Stimulated activated memory B cell treated with anti-CD40 and anti-IgM and Interleukin-4, amounts not matched to agents 10 μg/mL and 1 μg/mL and 100 μg/mL, for 72 hours (primary cell): Measurements from ENCODE around the gene P2RX6.
"Not testable (repeated sequence)": the region's sequence is repeated elsewhere in the genome, so short reads cannot be mapped to it uniquely, and the experiment has no call there.

Source experiments
- ATAC-seq: fragments of 150-1000 bp; cut with Tn5 transposase; 2 replicates; pipeline ENCODE4 v1.10.0; 2021
- H3K27ac Mint-ChIP-seq: one replicate; pipeline ENCODE4 v1.8.0; 2022; ENCODE audit warnings: mild to moderate bottlenecking, mixed read lengths
- H3K27me3 Mint-ChIP-seq: one replicate; pipeline ENCODE4 v1.8.0; 2022; ENCODE audit warnings: mixed read lengths
- H3K36me3 Mint-ChIP-seq: one replicate; pipeline ENCODE4 v1.8.0; 2022; ENCODE audit warnings: mixed read lengths
- H3K4me1 Mint-ChIP-seq: one replicate; pipeline ENCODE4 v1.8.0; 2022; ENCODE audit warnings: mixed read lengths
- H3K4me3 Mint-ChIP-seq: one replicate; pipeline ENCODE4 v1.8.0; 2022; ENCODE audit warnings: mild to moderate bottlenecking, moderate library complexity, mixed read lengths
- H3K9me3 Mint-ChIP-seq: one replicate; pipeline ENCODE4 v1.8.0; 2022; ENCODE audit warnings: mixed read lengths

P2RX6 gene

DNA sequence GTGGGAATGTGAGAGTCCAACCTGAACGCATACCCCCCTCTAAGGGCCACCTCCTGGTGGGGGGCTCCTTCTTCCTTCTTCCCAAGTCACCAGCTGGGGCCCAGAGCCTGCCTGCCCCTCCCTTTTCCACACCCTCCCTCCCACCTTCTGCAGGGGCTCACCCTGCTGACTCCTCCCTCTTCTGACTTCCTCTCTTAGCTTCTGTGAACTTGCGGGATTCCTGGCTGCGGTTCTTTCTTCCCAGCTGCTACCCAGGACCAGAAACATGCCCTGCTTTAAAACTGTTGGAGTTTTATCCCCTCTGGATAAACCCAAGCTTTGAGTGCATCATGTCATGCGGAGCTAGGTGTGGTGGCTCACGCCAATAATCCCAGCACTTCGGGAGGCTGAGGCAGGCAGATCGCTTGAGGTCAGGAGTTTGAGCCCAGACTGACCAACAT is 40.9 kb downstream of the P2RX6 start:
- no peak for ATAC-seq
- Mint-ChIP-seq H3K36me3 (no peaks in the 10 kb centered on the region), H3K27ac (no peak overlapping the region), H3K9me3 (no peaks in the 10 kb centered on the region), H3K4me3 (no peak overlapping the region), H3K27me3 (peaks cover 54% of the 10 kb centered on the region), H3K4me1 (peaks cover 16% of the 10 kb centered on the region)

DNA sequence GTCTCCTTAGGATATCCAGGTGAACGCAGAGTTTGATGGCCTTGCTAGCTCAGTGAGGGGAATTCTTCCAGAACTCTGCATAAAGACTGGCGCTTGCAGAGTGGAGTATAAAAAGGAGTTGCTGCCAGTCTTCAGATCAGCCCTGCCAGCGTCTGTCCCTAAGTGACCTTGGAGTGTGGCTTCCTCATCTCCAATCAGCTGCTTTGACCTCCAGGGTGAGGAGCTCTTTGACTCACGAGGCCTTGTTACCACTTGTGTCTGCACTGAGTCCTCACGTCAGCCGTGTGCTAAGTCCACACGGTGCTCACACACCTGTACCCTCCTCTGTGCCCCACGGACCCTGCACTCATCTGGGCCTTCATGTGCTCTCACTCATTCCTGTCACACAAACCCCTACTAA is 45.4 kb downstream of the P2RX6 start:
- H3K4me3 Mint-ChIP-seq, H3K36me3 Mint-ChIP-seq, H3K9me3 Mint-ChIP-seq, H3K27ac Mint-ChIP-seq, ATAC-seq: not testable (repeated sequence)
- peaks cover 12% of the 10 kb centered on the region for H3K4me1 Mint-ChIP-seq
- peaks cover 18% of the 10 kb centered on the region for H3K27me3 Mint-ChIP-seq

DNA sequence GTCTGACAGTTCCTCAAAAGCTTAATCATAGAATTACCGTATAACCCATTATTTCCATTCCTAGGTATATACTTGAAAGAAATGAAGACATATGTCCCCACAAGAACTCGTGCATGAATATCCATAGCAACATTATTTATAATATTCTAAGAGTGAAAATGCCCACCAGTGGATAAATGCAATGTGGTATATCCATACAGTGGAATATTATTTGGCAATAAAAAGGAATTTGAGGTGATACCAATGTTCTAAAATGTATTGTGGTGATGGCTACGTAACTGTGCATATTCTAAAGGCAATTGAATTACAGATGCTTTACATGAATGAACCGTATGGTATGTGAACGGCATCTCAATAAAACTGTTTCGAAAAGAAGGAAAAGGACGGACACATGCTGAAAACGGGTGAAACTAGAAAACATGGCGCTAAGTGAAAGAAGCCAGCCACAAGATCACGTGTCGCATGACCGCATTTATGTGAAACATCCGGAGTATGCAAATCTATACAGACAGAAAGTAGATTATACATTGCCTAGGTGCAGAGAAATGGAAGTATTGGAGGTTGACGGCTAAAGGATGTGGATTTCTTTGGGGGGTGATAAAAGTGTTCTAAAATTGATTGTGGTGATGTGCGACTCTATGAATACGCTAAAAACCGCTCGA is 46.8 kb downstream of the P2RX6 start:
- H3K27ac Mint-ChIP-seq, H3K27me3 Mint-ChIP-seq, H3K4me3 Mint-ChIP-seq, H3K9me3 Mint-ChIP-seq, H3K4me1 Mint-ChIP-seq, ATAC-seq, H3K36me3 Mint-ChIP-seq: not testable (repeated sequence)

DNA sequence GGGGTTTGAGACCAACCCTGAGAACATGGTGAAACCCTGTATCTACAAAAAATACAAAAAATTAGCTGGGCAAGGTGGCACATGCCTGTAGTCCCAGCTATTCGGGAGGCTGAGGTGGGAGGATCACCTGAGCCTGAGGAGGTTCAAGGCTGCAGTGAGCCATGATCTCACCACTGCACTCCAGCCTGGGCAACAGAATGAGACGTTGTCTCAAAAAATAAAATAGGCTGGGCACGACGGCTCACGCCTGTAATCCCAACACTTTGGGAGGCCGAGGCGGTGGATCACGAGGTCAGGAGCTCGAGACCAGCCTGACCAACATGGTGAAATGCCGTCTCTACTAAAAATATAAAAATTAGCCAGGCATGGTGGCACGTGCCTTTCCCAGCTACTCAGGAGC is 49.5 kb downstream of the P2RX6 start:
- H3K36me3 Mint-ChIP-seq, H3K4me3 Mint-ChIP-seq, H3K27me3 Mint-ChIP-seq, H3K4me1 Mint-ChIP-seq, ATAC-seq, H3K9me3 Mint-ChIP-seq, H3K27ac Mint-ChIP-seq: not testable (repeated sequence)

DNA sequence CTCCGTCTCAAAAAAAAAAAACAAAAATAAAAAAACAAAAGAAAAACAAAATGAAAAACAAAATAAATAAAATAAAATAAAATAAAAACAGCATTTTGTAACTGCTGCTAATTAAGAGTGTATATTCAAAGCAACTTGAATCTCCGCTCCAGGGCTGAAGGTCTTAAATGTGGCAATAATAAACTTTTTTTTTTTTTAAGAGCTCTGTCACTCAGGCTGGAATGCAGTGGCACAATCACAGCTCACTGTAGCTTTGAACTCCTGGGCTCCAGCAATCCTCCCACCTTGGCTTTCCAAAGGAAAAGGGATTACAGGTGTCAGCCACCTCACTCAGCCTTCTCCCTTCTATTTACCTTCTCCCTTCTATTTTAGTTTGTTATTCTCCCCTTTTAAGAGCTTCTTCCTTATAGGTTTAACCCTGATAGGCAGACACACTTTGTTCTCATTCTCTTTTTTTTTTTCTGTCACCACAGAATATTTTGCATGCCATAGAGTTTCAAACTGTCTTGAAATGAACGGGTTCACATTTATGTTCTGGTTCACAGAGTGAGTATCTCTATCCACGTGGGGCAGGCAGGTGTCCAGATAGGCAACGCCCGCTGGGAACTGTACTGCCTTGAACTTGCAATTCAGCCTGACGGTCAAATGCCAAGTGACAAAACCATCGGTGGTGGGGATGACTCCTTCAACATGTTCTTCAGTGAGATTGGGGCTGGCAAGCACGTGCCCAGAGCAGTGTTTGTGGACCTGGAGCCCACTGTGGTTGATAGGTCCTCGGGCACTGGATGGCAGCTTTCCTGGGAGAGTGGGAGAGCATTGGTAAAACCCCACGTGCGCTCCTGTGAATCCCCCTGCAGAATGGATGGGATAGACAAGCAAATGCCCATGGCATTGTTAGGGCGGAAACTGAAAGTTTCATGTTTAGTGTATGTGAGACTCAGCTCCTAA is 50.2 kb downstream of the P2RX6 start:
- ATAC-seq = no peak
- Mint-ChIP-seq H3K4me3 (no peak overlapping the region), H3K9me3 (no peaks in the 10 kb centered on the region), H3K27me3 (no peaks in the 10 kb centered on the region), H3K27ac (no peak overlapping the region), H3K4me1 (peaks cover 9% of the 10 kb centered on the region), H3K36me3 (no peaks in the 10 kb centered on the region)

DNA sequence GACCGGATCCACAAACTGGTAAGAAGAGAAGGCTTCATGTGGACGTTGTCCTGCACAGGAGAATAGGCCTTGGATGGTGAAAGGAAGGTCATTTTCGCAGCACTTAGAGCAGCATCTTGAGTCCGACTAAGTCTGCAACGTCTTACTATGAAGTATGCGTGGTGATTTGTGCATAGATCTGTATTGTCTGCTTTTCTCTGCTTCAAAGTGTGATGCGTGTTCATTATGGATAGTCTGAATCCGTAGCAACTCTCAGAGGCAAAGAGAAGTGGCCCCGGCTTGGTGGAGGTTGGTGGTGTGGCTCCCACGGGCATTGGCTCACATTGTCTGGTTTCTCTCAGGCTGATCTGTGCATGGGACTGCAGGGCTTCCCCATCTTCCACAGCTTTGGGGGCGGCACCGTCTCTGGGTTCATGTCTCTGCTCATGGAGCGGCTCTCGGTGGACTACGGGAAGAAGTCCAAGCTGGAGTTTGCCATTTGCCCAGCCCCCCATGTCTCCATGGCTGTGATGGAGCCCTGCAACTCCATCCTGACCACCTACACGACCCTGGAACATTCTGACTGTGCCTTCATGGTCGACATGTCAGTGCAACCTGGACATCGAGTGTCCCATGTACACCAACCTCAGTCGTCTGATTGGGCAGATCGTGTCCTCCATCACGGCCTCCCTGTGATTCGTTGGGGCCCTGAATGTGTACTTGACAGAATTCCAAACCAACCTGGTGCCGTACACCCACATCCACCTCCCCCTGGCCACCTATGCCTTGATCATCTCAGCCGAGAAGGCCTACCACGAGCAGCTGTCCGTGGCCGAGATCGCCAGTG is 52.3 kb downstream of the P2RX6 start:
- Mint-ChIP-seq H3K4me3 (no peak overlapping the region), H3K36me3 (no peaks in the 10 kb centered on the region), H3K27me3 (no peaks in the 10 kb centered on the region), H3K4me1 (peaks cover 9% of the 10 kb centered on the region), H3K9me3 (no peaks in the 10 kb centered on the region), H3K27ac (no peak overlapping the region)
- ATAC-seq = no peak

DNA sequence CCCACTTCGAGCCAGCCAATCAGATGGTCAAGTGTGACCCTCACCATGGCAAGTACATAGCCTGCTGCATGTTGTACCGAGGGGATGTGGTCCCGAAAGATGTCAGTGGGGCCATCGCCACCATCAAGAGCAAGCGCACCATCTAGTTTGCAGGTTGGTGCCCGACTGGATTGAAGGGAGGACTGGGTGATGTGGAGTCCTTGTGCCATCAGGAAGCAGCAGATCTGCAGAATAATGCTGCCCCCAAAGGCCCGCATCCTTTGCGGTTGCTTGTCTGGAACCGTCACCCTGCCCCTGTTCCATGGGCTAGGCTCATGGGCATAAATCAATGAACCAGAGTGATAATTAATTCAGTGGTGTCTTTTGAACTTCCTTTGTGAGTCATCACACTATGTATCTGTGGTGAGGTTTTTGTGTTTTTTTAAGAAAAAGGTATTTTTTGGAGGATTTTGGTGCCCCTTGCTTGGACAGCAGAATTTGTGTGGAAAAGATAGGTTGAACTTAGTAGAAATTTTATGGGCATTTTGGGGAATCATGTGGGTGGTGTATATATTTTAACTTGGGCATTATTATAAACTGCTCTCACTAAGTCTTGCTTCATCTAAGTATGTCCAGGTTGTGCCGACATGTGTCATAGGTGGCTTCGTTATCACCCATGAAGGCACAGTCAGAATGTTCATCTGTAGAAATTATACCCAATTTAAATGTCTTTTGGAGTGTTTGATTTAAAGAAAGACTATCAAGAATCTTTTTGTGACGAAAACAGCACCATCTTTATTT is 53.1 kb downstream of the P2RX6 start:
- Mint-ChIP-seq H3K4me3 (no peak overlapping the region), H3K4me1 (peaks cover 9% of the 10 kb centered on the region), H3K9me3 (no peaks in the 10 kb centered on the region), H3K27me3 (no peaks in the 10 kb centered on the region), H3K27ac (no peak overlapping the region), H3K36me3 (no peaks in the 10 kb centered on the region)
- ATAC-seq = no peak

DNA sequence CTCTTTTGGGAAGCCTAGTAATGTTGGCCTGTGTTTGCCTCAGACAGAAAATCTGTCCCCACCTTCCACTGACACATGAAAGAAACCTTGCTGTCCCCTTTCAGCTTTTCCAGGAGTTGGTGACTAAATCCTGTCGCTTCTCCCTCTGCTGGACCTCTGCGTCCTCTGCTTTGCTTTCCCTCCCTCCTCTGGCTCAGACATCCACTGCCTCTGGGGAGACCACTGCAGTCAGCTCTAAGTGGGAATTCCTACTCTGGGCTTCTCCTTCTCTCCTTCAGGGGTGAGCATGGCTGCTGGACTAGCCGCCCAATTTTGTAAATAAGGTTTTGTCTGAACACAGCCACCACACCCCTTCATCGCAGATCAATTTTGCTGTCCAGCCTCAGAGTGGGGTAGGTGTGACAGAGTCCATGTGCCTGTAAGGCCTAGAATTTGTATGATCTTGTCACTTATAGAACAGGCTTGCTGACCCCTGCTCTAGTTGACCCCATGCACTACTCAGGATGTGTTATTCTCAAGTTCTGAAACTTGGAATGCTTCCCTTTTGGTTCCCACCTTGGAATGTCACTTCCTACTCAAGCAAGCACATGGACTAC is 53.8 kb downstream of the P2RX6 start:
- Mint-ChIP-seq H3K9me3 (no peaks in the 10 kb centered on the region), H3K4me3 (no peak overlapping the region), H3K27ac (no peak overlapping the region), H3K36me3 (no peaks in the 10 kb centered on the region), H3K27me3 (no peaks in the 10 kb centered on the region), H3K4me1 (peaks cover 9% of the 10 kb centered on the region)
- ATAC-seq = no peak

DNA sequence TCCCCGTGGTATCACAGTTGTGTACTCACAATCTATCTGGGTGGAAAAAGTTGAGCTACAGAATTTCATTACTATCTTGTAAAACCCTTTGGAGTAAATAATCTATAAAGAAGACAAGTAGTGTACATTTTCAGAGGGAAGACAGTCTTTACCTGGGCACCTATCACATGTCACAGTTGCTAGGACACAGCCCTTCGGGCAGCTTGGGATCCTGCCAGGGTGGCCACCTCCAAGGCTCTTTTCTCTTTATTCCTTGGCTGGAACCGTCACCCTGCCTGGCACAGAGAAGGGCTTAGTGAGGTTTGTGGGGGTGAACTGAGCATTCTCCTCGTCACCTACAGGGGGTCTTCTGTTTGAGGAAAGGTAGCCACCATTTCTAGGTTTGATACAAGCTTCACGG is 54.4 kb downstream of the P2RX6 start:
- H3K9me3 Mint-ChIP-seq = no peaks in the 10 kb centered on the region
- no peak for ATAC-seq
- peaks cover 9% of the 10 kb centered on the region for H3K4me1 Mint-ChIP-seq
- no peaks in the 10 kb centered on the region for H3K36me3 Mint-ChIP-seq
- H3K4me3 Mint-ChIP-seq = no peak overlapping the region
- no peaks in the 10 kb centered on the region for H3K27me3 Mint-ChIP-seq
- H3K27ac Mint-ChIP-seq = no peak overlapping the region

DNA sequence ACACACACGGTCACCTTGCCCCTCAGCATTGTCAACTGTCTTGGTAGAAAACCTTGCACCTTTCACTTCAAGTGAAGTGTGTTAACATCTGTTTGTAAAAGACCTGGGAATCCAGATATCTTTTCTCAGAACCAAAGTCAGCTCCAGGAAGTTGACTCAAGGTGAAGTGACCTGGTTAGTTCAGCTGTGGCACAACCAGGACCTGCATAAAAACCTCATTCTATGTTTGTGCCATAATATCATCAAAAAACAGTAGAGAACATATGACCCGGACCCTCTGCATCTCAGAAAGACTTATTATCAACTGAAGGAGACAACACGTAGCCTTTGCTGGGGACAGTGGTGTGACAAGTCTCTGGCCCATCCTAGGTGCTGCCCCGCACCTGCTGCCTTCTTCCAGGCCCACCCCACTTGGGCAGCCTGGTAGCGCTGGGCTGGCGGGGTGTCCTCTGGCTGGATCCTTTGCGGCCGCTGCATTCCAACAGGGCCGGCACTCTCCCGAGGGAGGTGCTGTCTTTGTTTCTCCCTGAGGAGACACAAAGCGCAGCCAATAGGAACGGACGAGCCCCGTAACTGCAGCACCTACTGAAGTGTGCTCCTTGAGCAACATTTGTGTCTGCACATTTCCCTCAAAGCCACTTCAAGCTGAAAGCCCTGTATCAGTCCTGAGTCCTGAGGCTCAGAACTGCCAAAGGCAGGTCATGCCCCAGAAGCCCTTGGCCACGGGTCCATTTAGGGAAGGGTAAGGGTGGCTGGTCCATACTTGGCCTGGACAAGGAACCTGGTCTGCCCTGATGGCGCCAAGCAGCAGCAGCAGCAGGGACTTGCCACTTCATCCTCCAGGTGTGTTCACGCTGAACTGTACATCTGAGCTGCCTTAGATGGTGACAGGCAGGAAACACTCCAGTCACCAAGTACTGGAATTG is 56.0 kb downstream of the P2RX6 start:
- Mint-ChIP-seq H3K27ac (no peak overlapping the region), H3K27me3 (no peaks in the 10 kb centered on the region), H3K4me1 (no peaks in the 10 kb centered on the region), H3K36me3 (no peaks in the 10 kb centered on the region), H3K9me3 (no peaks in the 10 kb centered on the region), H3K4me3 (no peak overlapping the region)
- no peak for ATAC-seq

DNA sequence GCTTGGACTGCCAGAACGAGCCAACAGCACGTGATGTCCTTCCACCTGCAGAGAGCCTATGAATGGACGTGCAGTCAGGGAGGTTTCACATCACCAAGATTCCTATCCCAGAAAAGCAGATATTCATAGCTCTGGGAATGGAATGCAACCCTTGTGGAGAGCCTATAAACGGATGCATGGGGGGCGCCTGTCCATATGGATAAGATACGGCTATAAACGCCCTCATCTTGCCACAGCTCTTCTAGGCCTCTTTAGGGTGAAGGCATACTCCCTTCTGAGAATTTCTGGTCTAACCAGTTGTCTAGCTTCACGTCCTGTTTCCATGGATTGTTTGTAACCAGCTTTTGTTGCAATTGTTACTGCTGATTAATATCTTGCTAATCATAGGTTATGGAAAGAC is 56.8 kb downstream of the P2RX6 start:
- ATAC-seq, H3K36me3 Mint-ChIP-seq, H3K9me3 Mint-ChIP-seq, H3K4me3 Mint-ChIP-seq, H3K27me3 Mint-ChIP-seq, H3K27ac Mint-ChIP-seq, H3K4me1 Mint-ChIP-seq: not testable (repeated sequence)

DNA sequence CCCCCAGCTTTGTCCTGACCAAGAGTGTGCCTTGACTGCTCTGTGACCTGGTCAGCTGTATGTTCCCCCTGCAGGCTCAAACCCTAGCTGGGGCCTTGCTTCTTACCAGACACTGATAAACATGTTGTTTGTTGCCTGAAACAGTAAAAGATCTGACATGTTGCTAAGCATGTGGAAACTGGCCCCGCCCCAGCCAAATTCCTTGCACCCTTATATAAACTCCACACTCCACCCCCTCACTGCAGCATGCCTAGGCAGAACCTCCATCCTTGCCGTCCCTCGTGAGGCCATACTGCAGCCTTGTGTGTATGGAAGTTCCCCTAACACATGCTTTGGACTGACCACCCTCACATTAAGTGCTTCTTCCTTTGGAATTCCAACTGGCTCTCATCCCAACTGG is 58.1 kb downstream of the P2RX6 start:
- H3K27me3 Mint-ChIP-seq = peaks cover 19% of the 10 kb centered on the region
- no peaks in the 10 kb centered on the region for H3K9me3 Mint-ChIP-seq
- H3K36me3 Mint-ChIP-seq = no peaks in the 10 kb centered on the region
- no peak for ATAC-seq
- no peak overlapping the region for H3K27ac Mint-ChIP-seq
- H3K4me1 Mint-ChIP-seq = no peaks in the 10 kb centered on the region
- H3K4me3 Mint-ChIP-seq = no peak overlapping the region

DNA sequence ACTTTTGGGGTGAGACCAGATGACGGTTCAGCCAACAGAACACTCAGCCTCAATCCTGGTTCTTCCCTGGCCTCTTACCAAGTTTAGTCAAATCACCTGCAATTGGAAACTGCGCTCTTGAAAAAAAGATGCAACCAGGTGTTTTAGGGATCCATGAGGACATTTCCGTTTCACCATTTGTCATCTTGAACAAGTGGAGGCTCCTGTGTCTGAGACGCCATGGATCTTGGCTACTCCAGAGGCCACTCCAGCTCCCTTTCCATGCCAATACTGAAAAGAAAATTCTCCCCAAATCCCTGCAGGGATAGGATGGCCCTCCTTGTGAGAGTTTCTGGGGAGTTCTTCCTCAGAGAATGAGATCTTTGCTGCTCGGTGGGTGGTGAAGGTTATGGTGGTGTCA is 58.5 kb downstream of the P2RX6 start:
- no peaks in the 10 kb centered on the region for H3K36me3 Mint-ChIP-seq
- H3K4me1 Mint-ChIP-seq = no peaks in the 10 kb centered on the region
- no peak overlapping the region for H3K4me3 Mint-ChIP-seq
- no peak overlapping the region for H3K27ac Mint-ChIP-seq
- no peak for ATAC-seq
- peaks cover 24% of the 10 kb centered on the region for H3K27me3 Mint-ChIP-seq
- H3K9me3 Mint-ChIP-seq = no peaks in the 10 kb centered on the region
